Esophagus (tissue), 2 donors: Measurements from ENCODE around the gene KLF4. TPM values are rescaled to one million over a fixed set of nuclear protein-coding genes. Genes with fewer than 3 reads are reported as not detected.
"Not testable (repeated sequence)": the region's sequence is repeated elsewhere in the genome, so short reads cannot be mapped to it uniquely, and the experiment has no call there.

Experiments
- H3K27ac ChIP-seq, 2 donors: one replicate each; pipeline ENCODE4 v1.5.1; 2013; ENCODE audit warnings: low read depth in 2 of 2, mild to moderate bottlenecking in 2 of 2, inconsistent platforms in 1 of 2, low read length in 1 of 2, moderate library complexity in 1 of 2
- H3K27me3 ChIP-seq, 2 donors: one replicate each; pipeline ENCODE4 v1.6.1; 2013; ENCODE audit warnings: low read length in 2 of 2, control low read depth in 1 of 2, mild to moderate bottlenecking in 1 of 2; ENCODE audit not compliant: insufficient read depth in 2 of 2, control insufficient read depth in 1 of 2
- H3K36me3 ChIP-seq, 2 donors: one replicate each; pipeline ENCODE4 v1.6.1; 2013; ENCODE audit warnings: low read length in 1 of 2; ENCODE audit not compliant: control insufficient read depth in 2 of 2, insufficient read depth in 2 of 2
- H3K4me1 ChIP-seq, 2 donors: one replicate each; pipeline ENCODE4 v1.6.1; 2013; ENCODE audit warnings: low read length in 1 of 2; ENCODE audit not compliant: control insufficient read depth in 2 of 2, insufficient read depth in 2 of 2
- H3K4me3 ChIP-seq, 2 donors: one replicate each; pipeline ENCODE4 v1.5.1; 2013; ENCODE audit warnings: low read length in 2 of 2, mild to moderate bottlenecking in 2 of 2, low read depth in 1 of 2, moderate library complexity in 1 of 2
- H3K9me3 ChIP-seq, 2 donors: one replicate each; pipeline ENCODE4 v1.6.1; 2013; ENCODE audit warnings: mild to moderate bottlenecking in 2 of 2, low read depth in 1 of 2, low read length in 1 of 2, moderate library complexity in 1 of 2; ENCODE audit not compliant: control insufficient read depth in 2 of 2, insufficient read depth in 1 of 2
- WGBS, 2 donors: extraction: QIAGEN DNeasy Blood & Tissue Kit; methylation state at CpG; one replicate each; pipeline ENCODE4 v1.1.7; 2013; 5-methylcytosine and 5-hydroxymethylcytosine counted together
- polyA plus RNA-seq, 2 donors: library from polyadenylated mRNA; stranded (reverse); fragments of 200-250 nt; gene quantifications; one replicate each; pipeline ENCODE4 v1.2.3, GENCODE V29; 2013
- donor health status: healthy with polysubstance abuse.
- donor health status: Bipolar disorder and iron deficiency.

Gene KLF4
- polyA plus RNA-seq, 2 donors = 49.8 to 107 TPM

- H3K36me3 ChIP-seq = no peaks in the 10 kb centered on the region
- H3K4me1 ChIP-seq = no peaks in the 10 kb centered on the region
- whole genome bisulfite sequencing, 2 donors = 49 to 56% methylated on average over 7 of the region's 7 CpGs
- H3K27me3 ChIP-seq = no peaks in the 10 kb centered on the region
- H3K4me3 ChIP-seq = no peak overlapping the region
- no peaks in the 10 kb centered on the region for H3K9me3 ChIP-seq
- H3K27ac ChIP-seq = peak overlapping the region in 1 of 2 donors; percentile 58
Observed at GRCh38 chr9:107504585-107505455, 15.3 kb upstream of the KLF4 start.

GRCh38 chr9:107502464-107502863 lies 12.9 kb upstream of the KLF4 start:
- Histone ChIP-seq H3K27me3 (no peaks in the 10 kb centered on the region), H3K36me3 (no peaks in the 10 kb centered on the region), H3K9me3 (no peaks in the 10 kb centered on the region), H3K27ac (no peak overlapping the region), H3K4me1 (no peaks in the 10 kb centered on the region), H3K4me3 (no peak overlapping the region)
- WGBS, 2 donors = 93 to 96% methylated on average over 3 of the region's 3 CpGs

GRCh38 chr9:107500421-107501200 lies 11.0 kb upstream of the KLF4 start:
- 92 to 94% methylated on average over 17 of the region's 17 CpGs for WGBS, 2 donors
- not testable (repeated sequence) for H3K4me3 ChIP-seq, H3K36me3 ChIP-seq, H3K9me3 ChIP-seq, H3K27me3 ChIP-seq, H3K4me1 ChIP-seq
- peak overlapping the region in 1 of 2 donors; percentile 9 for H3K27ac ChIP-seq

GRCh38 chr9:107496976-107497375 lies 7.4 kb upstream of the KLF4 start:
- peaks cover 0 to under 1% of the 10 kb centered on the region in 2 donors for H3K4me1 ChIP-seq
- WGBS, 2 donors = 38 to 39% methylated on average over 2 of the region's 2 CpGs
- no peak overlapping the region for H3K4me3 ChIP-seq

GRCh38 chr9:107492381-107492970 lies 2.9 kb upstream of the KLF4 start:
- peaks cover 0 to 7% of the 10 kb centered on the region in 2 donors for H3K4me1 ChIP-seq
- H3K9me3 ChIP-seq = no peaks in the 10 kb centered on the region
- no peaks in the 10 kb centered on the region for H3K27me3 ChIP-seq
- H3K36me3 ChIP-seq = peaks cover 0 to 10% of the 10 kb centered on the region in 2 donors
- no peak overlapping the region for H3K4me3 ChIP-seq
- 46 to 48% methylated on average over 4 of the region's 4 CpGs for WGBS, 2 donors
- H3K27ac ChIP-seq = peak overlapping the region; percentile 27 to 98

More at GRCh38 chr9:107496976-107497375, 7.4 kb upstream of the KLF4 start:
- Histone ChIP-seq H3K27ac (no peak overlapping the region), H3K9me3 (no peaks in the 10 kb centered on the region), H3K36me3 (no peaks in the 10 kb centered on the region), H3K27me3 (no peaks in the 10 kb centered on the region)

- 23 to 33% methylated on average over 43 of the region's 43 CpGs for WGBS, 2 donors
- peaks cover 0 to 9% of the 10 kb centered on the region in 2 donors for H3K4me1 ChIP-seq
- no peaks in the 10 kb centered on the region for H3K9me3 ChIP-seq
- H3K4me3 ChIP-seq = peak overlapping the region; percentile 1 to 92
- no peaks in the 10 kb centered on the region for H3K27me3 ChIP-seq
- H3K27ac ChIP-seq = peak overlapping the region; percentile 80 to 98
- peaks cover 0 to 18% of the 10 kb centered on the region in 2 donors for H3K36me3 ChIP-seq
Observed at GRCh38 chr9:107491081-107492053, 1.8 kb upstream of the KLF4 start.

GRCh38 chr9:107490606-107490970 lies 1.0 kb upstream of the KLF4 start:
- H3K9me3 ChIP-seq, H3K4me1 ChIP-seq, H3K27me3 ChIP-seq: not testable (repeated sequence)
- WGBS, 2 donors = 9 to 10% methylated on average over 23 of the region's 23 CpGs
- peaks cover 0 to 18% of the 10 kb centered on the region in 2 donors for H3K36me3 ChIP-seq
- peak overlapping the region; percentile 91 to 98 for H3K27ac ChIP-seq
- H3K4me3 ChIP-seq = peak overlapping the region; percentile 78 to 92

GRCh38 chr9:107489144-107489673 lies 360 bp downstream of the KLF4 start:
- no peaks in the 10 kb centered on the region for H3K9me3 ChIP-seq
- 1% methylated on average over 24 to 45 of the region's 46 CpGs for WGBS, 2 donors
- H3K4me3 ChIP-seq = peak overlapping the region; percentile 70 to 92
- H3K4me1 ChIP-seq = peaks cover 0 to 9% of the 10 kb centered on the region in 2 donors
- no peaks in the 10 kb centered on the region for H3K27me3 ChIP-seq
- H3K36me3 ChIP-seq = peaks cover 0 to 18% of the 10 kb centered on the region in 2 donors
- peak overlapping the region; percentile 93 to 98 for H3K27ac ChIP-seq
